ENCODE data around the gene OSBPL3.

Gene OSBPL3

DNA sequence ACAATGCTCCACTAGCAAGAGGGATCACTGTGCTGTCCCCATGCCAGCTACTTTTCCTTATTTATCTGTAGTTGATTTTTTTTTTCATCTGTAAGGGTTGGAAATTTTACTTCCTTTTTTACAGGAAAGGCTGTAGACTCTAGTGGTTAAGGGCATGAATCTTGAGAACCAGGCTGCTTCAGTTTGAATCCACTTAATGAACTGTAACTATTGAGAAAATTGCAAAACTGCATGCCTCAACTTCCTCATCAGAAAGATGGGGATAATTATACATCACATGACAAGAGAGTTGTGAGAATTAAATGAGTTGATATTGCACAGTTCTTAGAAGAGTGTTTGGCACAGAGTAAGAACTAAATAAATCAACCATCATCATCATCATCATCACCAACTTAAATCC, 116.4 kb downstream of the OSBPL3 start:
- no peak overlapping the region for H3K9ac ChIP-seq
- H3K4me1 ChIP-seq: no peaks in the 10 kb centered on the region
- no peak overlapping the region for H3K4me2 ChIP-seq
- H3K36me3 ChIP-seq: peaks cover 59% of the 10 kb centered on the region
- no peaks in the 10 kb centered on the region for H3K27me3 ChIP-seq
- H3K27ac ChIP-seq: no peak overlapping the region
- no peaks in the 10 kb centered on the region for H4K20me1 ChIP-seq
- peaks cover 7% of the 10 kb centered on the region for H3K9me3 ChIP-seq
- H3K4me3 ChIP-seq: no peak overlapping the region
- TF ChIP-seq Cebpa-rat (IDR thresholded peaks at IDR 0.05): no peak

- no peaks in the 10 kb centered on the region for H3K27me3 ChIP-seq
- H3K36me3 ChIP-seq: peaks cover 66% of the 10 kb centered on the region
- H3K9ac ChIP-seq: no peak overlapping the region
- peaks cover 7% of the 10 kb centered on the region for H3K9me3 ChIP-seq
- no peak for TF ChIP-seq Cebpa-rat (IDR thresholded peaks at IDR 0.05)
- no peak overlapping the region for H3K4me2 ChIP-seq
- H4K20me1 ChIP-seq: no peaks in the 10 kb centered on the region
- H3K4me1 ChIP-seq: no peaks in the 10 kb centered on the region
- H3K4me3 ChIP-seq: no peak overlapping the region
- no peak overlapping the region for H3K27ac ChIP-seq
Measured at GRCh38 chr7:24862461-24862860, 117.5 kb downstream of the OSBPL3 start.

DNA sequence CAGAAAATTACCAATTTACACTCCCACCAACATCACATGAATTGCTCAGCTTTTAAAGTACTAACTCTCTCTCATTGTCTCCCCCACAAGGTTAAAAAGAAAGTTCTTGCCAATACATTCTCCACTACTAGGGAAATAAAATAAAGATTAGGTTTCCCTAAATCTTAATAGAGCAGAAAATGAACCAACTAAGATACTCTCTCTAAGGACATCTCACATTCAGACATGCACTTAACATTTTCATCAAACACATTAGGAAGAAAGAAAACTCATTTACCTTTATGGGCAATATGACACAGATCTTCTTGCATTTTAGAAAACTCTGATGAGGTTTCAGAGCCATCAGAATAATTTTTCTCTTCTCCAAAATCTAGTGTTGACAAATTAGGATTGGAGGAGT, 118.6 kb downstream of the OSBPL3 start:
- Histone ChIP-seq H4K20me1 (no peaks in the 10 kb centered on the region), H3K27me3 (no peaks in the 10 kb centered on the region), H3K4me1 (no peaks in the 10 kb centered on the region), H3K27ac (no peak overlapping the region), H3K4me3 (no peak overlapping the region), H3K36me3 (peaks cover 61% of the 10 kb centered on the region), H3K9me3 (peaks cover 7% of the 10 kb centered on the region), H3K9ac (no peak overlapping the region), H3K4me2 (no peak overlapping the region)
- no peak for TF ChIP-seq Cebpa-rat (IDR thresholded peaks at IDR 0.05)

GRCh38 chr7:24860611-24861010, 119.4 kb downstream of the OSBPL3 start:
- H3K9ac ChIP-seq: no peak overlapping the region
- no peaks in the 10 kb centered on the region for H3K27me3 ChIP-seq
- H3K9me3 ChIP-seq: peaks cover 7% of the 10 kb centered on the region
- no peaks in the 10 kb centered on the region for H3K4me1 ChIP-seq
- peaks cover 53% of the 10 kb centered on the region for H3K36me3 ChIP-seq
- H3K4me3 ChIP-seq: no peak overlapping the region
- H4K20me1 ChIP-seq: no peaks in the 10 kb centered on the region
- H3K4me2 ChIP-seq: no peak overlapping the region
- no peak overlapping the region for H3K27ac ChIP-seq
- TF ChIP-seq Cebpa-rat (IDR thresholded peaks at IDR 0.05): no peak

GRCh38 chr7:24858108-24858977, 121.6 kb downstream of the OSBPL3 start:
- Histone ChIP-seq H3K9me3 (peaks cover 7% of the 10 kb centered on the region), H3K27ac (no peak overlapping the region)

DNA sequence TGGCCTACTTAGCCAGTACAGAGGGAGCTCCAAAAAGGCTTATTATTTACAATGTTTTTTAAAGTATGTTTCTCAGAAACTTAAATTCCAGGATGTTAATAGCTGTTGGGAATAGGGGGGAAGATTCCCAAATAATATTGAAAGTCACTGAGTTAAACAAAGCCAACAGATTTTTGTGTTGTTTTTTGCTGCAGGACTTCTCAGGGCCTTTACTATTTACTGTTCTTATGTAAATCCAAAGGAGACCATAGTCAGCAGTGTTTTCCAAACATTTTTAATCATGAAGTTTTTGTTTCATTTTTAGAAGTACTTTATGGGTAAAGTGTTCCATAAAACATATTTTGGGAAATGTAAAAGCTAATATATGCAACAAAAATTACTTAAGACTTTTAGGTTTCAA, 122.4 kb downstream of the OSBPL3 start:
- Histone ChIP-seq H3K9me3 (peaks cover 7% of the 10 kb centered on the region), H3K9ac (no peak overlapping the region), H3K27me3 (no peaks in the 10 kb centered on the region), H3K27ac (no peak overlapping the region), H3K36me3 (peaks cover 32% of the 10 kb centered on the region), H3K4me2 (no peak overlapping the region), H3K4me1 (no peaks in the 10 kb centered on the region), H3K4me3 (no peak overlapping the region), H4K20me1 (no peaks in the 10 kb centered on the region)
- TF ChIP-seq Cebpa-rat (IDR thresholded peaks at IDR 0.05): no peak

More at GRCh38 chr7:24858108-24858977, 121.6 kb downstream of the OSBPL3 start:
- H3K4me3 ChIP-seq: no peak overlapping the region
- H3K27me3 ChIP-seq: no peaks in the 10 kb centered on the region
- no peak for TF ChIP-seq Cebpa-rat (IDR thresholded peaks at IDR 0.05)
- H3K4me1 ChIP-seq: no peaks in the 10 kb centered on the region
- H3K4me2 ChIP-seq: no peak overlapping the region
- H3K36me3 ChIP-seq: peaks cover 39% of the 10 kb centered on the region
- no peak overlapping the region for H3K9ac ChIP-seq
- no peaks in the 10 kb centered on the region for H4K20me1 ChIP-seq

GRCh38 chr7:24854866-24855265, 125.1 kb downstream of the OSBPL3 start:
- no peak for TF ChIP-seq Cebpa-rat (IDR thresholded peaks at IDR 0.05)
- no peaks in the 10 kb centered on the region for H3K9me3 ChIP-seq
- H3K27me3 ChIP-seq: no peaks in the 10 kb centered on the region
- H4K20me1 ChIP-seq: no peaks in the 10 kb centered on the region
- H3K27ac ChIP-seq: no peak overlapping the region
- H3K9ac ChIP-seq: no peak overlapping the region
- H3K4me2 ChIP-seq: no peak overlapping the region
- H3K4me1 ChIP-seq: no peaks in the 10 kb centered on the region
- peaks cover 26% of the 10 kb centered on the region for H3K36me3 ChIP-seq
- H3K4me3 ChIP-seq: no peak overlapping the region

DNA sequence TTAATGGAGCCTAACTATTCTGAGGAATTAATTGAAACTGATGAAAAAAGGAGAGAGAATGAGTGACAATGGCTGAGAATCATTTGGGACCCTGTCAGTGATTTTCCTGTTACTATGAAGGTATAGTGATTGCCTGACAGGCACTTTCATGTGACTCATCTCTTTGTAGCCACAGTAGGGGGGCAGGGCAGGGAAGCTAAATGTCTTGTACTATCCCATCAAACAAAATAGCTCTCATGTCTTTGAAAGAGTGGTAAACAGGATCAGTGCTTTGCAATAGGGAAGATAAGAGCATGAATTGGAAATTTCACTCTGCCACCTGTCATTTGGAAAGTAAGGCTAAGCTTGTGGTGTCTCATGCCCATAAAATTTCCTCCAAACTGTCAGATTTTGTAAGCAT, 128.2 kb downstream of the OSBPL3 start:
- Histone ChIP-seq H3K4me1 (peaks cover 6% of the 10 kb centered on the region), H3K9me3 (no peaks in the 10 kb centered on the region), H3K36me3 (peaks cover 35% of the 10 kb centered on the region), H3K4me3 (no peak overlapping the region), H3K4me2 (no peak overlapping the region), H3K27ac (no peak overlapping the region), H4K20me1 (no peaks in the 10 kb centered on the region), H3K9ac (no peak overlapping the region), H3K27me3 (no peaks in the 10 kb centered on the region)
- TF ChIP-seq Cebpa-rat (IDR thresholded peaks at IDR 0.05): no peak

DNA sequence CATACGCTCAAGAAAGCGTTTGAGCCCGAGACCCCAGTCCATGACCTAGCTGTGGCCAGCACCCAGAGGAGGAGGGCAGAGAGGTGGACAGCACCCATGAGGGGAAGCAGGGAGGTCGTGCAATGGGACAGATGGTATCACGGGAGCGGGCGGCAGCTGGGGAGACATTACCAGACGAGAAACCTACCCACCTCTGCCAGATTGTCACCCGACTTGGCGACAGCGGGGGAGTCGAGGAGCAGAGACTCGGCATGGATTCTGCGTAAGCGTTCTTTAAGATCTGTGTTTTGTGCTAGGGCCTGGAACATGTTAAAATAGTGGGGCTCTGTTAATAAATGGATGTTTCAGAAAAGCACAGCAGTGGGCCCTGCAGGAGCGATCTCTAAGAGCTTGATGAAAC, 131.1 kb downstream of the OSBPL3 start:
- no peak overlapping the region for H3K9ac ChIP-seq
- no peak for TF ChIP-seq Cebpa-rat (IDR thresholded peaks at IDR 0.05)
- no peak overlapping the region for H3K27ac ChIP-seq
- H3K27me3 ChIP-seq: no peaks in the 10 kb centered on the region
- H3K36me3 ChIP-seq: peaks cover 29% of the 10 kb centered on the region
- no peaks in the 10 kb centered on the region for H4K20me1 ChIP-seq
- peaks cover 22% of the 10 kb centered on the region for H3K4me1 ChIP-seq
- H3K4me2 ChIP-seq: no peak overlapping the region
- no peak overlapping the region for H3K4me3 ChIP-seq
- no peaks in the 10 kb centered on the region for H3K9me3 ChIP-seq

- H3K27me3 ChIP-seq: no peaks in the 10 kb centered on the region
- H3K4me3 ChIP-seq: no peak overlapping the region
- peaks cover 33% of the 10 kb centered on the region for H3K4me1 ChIP-seq
- no peak for TF ChIP-seq Cebpa-rat (IDR thresholded peaks at IDR 0.05)
- H3K27ac ChIP-seq: no peak overlapping the region
- H3K4me2 ChIP-seq: no peak overlapping the region
- no peak overlapping the region for H3K9ac ChIP-seq
- H3K36me3 ChIP-seq: peaks cover 29% of the 10 kb centered on the region
- no peaks in the 10 kb centered on the region for H4K20me1 ChIP-seq
- H3K9me3 ChIP-seq: no peaks in the 10 kb centered on the region
Measured at GRCh38 chr7:24847754-24848153, 132.2 kb downstream of the OSBPL3 start.

All from BLaER1 (cell line).